ENCODE data around the gene TIMP2.

GRCh38 chr17:78812855-78813254, 112.3 kb downstream of the TIMP2 start:
- TF ChIP-seq CTCF (conservative IDR thresholded peaks at IDR 0.05) (no peak), ZFX (IDR thresholded peaks at IDR 0.05) (no peak)

All from C4-2B (cell line).